Fibroblast of skin of back (primary cell): ENCODE measurements around the gene STARD13.
"Not testable (repeated sequence)": the region's sequence is repeated elsewhere in the genome, so short reads cannot be mapped to it uniquely, and the experiment has no call there.

Source experiments
- DNase-seq: peaks from one replicate; pipeline ENCODE4 v3.0.0-alpha.2; 2013

Gene STARD13

GRCh38 chr13:33197541-33197971, 88.0 kb downstream of the STARD13 start:
- DNase-seq: no peak

- no peak for DNase-seq
These were observed 88.8 kb downstream of the STARD13 start for GRCh38 chr13:33196767-33197166.

- DNase-seq: no peak
These were observed 89.7 kb downstream of the STARD13 start for GRCh38 chr13:33195693-33196464.

- DNase-seq: peak; percentile 96
These were observed 90.5 kb downstream of the STARD13 start for GRCh38 chr13:33194820-33195692.

- peak; percentile 79 for DNase-seq
These were observed 92.1 kb downstream of the STARD13 start for GRCh38 chr13:33193428-33193974.

GRCh38 chr13:33191425-33192210, 93.9 kb downstream of the STARD13 start:
- DNase-seq: peak; percentile 63

- no peak for DNase-seq
These were observed 96.1 kb downstream of the STARD13 start for GRCh38 chr13:33189470-33189869.

- no peak for DNase-seq
These were observed 97.3 kb downstream of the STARD13 start for GRCh38 chr13:33188093-33188882.

GRCh38 chr13:33186861-33187291, 98.7 kb downstream of the STARD13 start:
- peak; percentile 62 for DNase-seq

GRCh38 chr13:33185853-33186252, 99.7 kb downstream of the STARD13 start:
- peak; percentile 63 for DNase-seq

GRCh38 chr13:33184530-33184929, 101.0 kb downstream of the STARD13 start:
- no peak for DNase-seq

GRCh38 chr13:33184112-33184490, 101.5 kb downstream of the STARD13 start:
- DNase-seq: no peak

GRCh38 chr13:33183431-33184111, 102.0 kb downstream of the STARD13 start:
- peak; percentile 84 for DNase-seq

GRCh38 chr13:33182729-33183128, 102.8 kb downstream of the STARD13 start:
- no peak for DNase-seq

- no peak for DNase-seq
These were observed 104.3 kb downstream of the STARD13 start for GRCh38 chr13:33181264-33181663.

- no peak for DNase-seq
These were observed 105.3 kb downstream of the STARD13 start for GRCh38 chr13:33180122-33180804.

GRCh38 chr13:33179463-33179862, 106.1 kb downstream of the STARD13 start:
- no peak for DNase-seq

GRCh38 chr13:33178209-33178840, 107.2 kb downstream of the STARD13 start:
- peak; percentile 48 for DNase-seq

GRCh38 chr13:33177340-33178208, 108.0 kb downstream of the STARD13 start:
- not testable (repeated sequence) for DNase-seq
